Astrocyte of the cerebellum (primary cell): Measurements from ENCODE around the gene CFAP70.
"Not testable (repeated sequence)": the region's sequence is repeated elsewhere in the genome, so short reads cannot be mapped to it uniquely, and the experiment has no call there.

Experiments used
- DNase-seq: peaks from one replicate; pipeline ENCODE4 v3.0.0-alpha.2; 2011; ENCODE audit warnings: low read depth
- H3K4me3 ChIP-seq: 2 replicates; pipeline ENCODE4 v1.5.1; 2011; ENCODE audit warnings: mild to moderate bottlenecking, low read depth, low read length, moderate library complexity
- in situ Hi-C: cut with HindIII; loops from 2 replicates; pipeline ENCODE4 v1.10.0; 2017; ENCODE audit warnings: low sequenced_read_pairs
- TF ChIP-seq, protein P1 (sequence below): IDR thresholded peaks from 2 replicates; pipeline ENCODE4 v1.5.1; 2012; ENCODE audit warnings: low read length, low read depth, moderate library complexity, mild to moderate bottlenecking; ENCODE audit errors: missing control alignments

Gene CFAP70

DNA sequence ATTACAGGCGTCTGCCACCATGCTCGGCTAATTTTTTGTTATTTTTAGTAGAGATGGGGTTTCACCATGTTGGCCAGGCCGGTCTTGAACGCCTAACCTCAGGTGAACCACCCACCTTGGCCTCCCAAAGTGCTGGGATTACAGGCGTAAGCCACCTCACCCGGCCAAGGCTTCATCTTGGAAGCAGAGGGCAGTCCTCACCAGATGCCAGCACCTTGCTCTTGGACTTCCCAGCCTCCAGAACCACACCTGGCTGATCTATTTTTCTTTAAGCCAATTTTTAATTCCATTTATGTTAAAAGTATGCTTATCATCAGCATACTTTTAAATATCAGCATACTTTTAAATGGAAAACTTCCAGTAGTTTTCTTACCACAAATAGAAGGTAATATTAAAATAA, 43.0 kb upstream of the CFAP70 start:
- TF ChIP-seq, protein P1, sequence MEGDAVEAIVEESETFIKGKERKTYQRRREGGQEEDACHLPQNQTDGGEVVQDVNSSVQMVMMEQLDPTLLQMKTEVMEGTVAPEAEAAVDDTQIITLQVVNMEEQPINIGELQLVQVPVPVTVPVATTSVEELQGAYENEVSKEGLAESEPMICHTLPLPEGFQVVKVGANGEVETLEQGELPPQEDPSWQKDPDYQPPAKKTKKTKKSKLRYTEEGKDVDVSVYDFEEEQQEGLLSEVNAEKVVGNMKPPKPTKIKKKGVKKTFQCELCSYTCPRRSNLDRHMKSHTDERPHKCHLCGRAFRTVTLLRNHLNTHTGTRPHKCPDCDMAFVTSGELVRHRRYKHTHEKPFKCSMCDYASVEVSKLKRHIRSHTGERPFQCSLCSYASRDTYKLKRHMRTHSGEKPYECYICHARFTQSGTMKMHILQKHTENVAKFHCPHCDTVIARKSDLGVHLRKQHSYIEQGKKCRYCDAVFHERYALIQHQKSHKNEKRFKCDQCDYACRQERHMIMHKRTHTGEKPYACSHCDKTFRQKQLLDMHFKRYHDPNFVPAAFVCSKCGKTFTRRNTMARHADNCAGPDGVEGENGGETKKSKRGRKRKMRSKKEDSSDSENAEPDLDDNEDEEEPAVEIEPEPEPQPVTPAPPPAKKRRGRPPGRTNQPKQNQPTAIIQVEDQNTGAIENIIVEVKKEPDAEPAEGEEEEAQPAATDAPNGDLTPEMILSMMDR: no peak
- DNase-seq: no peak
- no peak overlapping the region for H3K4me3 ChIP-seq
- in situ Hi-C loops: no loop called here

GRCh38 chr10:73399063-73399462, 40.4 kb upstream of the CFAP70 start:
- no peak for DNase-seq
- in situ Hi-C loops: no loop called here
- H3K4me3 ChIP-seq: no peak overlapping the region
- TF ChIP-seq, protein P1: no peak

DNA sequence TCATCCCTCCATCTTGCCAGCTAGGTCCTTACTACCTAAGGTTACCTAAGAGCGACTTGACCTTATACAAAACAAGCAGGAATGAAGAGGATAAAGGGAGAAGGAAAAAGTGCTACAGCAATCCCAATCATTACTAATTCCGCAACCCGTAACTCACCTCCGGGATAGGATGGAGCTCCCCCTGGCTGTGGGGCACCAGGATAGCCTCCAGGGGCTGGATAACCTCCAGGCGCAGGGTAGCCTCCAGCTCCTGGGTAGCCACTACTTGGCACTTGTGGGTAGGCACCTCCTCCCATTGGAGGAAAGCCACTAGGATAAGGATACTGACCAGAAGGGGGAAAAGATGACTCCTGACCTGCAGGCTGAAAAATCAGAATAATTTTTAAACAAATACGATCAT, 39.4 kb upstream of the CFAP70 start:
- DNase-seq: no peak
- TF ChIP-seq, protein P1: no peak
- H3K4me3 ChIP-seq: no peak overlapping the region
- in situ Hi-C loops: no loop called here

DNA sequence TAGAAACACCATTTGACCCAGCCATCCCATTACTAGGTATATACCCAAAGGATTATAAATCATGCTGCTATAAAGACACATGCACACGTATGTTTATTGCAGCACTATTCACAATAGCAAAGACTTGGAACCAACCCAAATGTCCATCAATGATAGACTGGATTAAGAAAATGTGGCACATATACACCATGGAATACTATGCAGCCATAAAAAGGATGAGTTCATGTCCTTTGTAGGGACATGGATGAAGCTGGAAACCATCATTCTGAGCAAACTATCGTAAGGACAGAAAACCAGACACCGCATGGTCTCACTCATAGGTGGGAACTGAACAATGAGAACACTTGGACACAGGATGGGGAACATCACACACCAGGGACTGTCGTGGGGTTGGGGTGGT, 35.7 kb upstream of the CFAP70 start:
- in situ Hi-C loops, DNase-seq, H3K4me3 ChIP-seq: not testable (repeated sequence)

DNA sequence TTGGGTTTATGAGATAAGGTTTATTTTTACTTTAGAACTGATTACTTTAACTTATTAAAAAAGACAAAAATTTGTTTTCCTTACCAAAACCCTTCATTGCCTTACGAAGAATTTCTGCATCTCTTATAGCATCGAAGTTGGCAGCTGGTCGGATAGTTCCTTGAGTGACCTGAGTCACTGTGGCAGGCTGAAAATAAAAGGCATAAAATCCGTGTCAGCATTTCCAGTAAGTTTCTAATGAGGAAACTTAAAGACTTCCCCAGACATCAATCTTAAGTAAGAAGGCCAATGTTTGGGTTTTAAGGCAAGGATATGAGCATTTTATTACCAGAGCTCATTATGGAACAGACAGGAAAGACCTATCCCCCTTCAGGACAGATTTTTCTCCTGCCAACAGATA, 29.6 kb upstream of the CFAP70 start:
- no peak for DNase-seq
- in situ Hi-C loops: no loop called here
- no peak overlapping the region for H3K4me3 ChIP-seq
- TF ChIP-seq, protein P1: no peak

DNA sequence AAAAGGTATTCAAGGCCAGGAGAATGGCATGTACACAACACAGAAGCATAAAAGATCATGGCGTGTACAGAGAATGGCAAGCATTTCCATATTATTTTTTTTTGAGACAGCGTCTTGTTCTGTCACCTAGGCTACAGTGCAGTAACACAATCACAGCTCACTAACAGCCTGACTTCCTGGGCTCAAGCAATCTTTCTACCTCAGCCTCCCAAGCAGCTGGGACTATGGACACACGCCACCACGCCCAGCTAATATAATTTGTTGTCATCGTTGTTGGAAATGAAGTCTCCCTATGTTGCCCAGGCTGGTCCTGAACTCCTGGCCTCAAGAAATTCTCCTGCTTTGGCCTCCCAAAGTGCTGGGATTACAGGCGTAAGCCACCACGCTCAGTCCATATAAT, 27.9 kb upstream of the CFAP70 start:
- TF ChIP-seq, protein P1: no peak
- DNase-seq: no peak
- in situ Hi-C loops: no loop called here
- no peak overlapping the region for H3K4me3 ChIP-seq

DNA sequence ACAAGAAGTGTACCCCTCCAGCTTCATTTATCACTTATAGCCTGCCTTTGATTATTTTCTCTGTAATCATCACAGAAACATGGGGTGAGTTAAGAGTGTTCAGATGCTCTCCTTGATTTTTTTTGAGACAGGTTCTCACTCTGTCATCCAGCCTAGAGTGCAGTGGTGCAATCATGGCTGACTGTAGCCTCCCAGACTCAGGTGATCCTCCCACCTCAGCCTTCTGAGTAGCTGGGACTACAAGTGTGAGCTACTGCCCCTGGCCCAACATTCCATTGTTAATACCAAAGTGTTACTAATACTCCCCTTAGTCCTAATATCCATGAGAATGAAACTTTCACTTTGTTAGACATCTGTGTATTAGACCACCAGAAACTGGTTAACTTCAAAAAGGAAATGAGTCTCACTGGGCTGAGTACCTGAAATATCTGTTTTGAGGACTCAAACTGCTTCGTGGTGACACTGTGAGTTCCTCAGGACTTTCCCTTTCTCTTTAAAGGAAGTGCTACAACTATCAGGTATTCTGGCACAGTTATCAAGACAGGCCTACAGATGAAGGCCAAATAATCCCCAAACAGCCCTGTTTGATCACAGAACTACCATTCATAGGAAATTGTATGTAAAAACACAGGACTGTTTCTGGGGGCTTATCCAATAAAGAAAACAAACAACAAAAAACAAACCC, 20.5 kb upstream of the CFAP70 start:
- DNase-seq: no peak
- no peak overlapping the region for H3K4me3 ChIP-seq
- TF ChIP-seq, protein P1: no peak
- in situ Hi-C loops: no loop called here
